Vagina (tissue), 2 donors: ENCODE measurements around the gene TMEM269. TPM values are rescaled to one million over a fixed set of nuclear protein-coding genes. Genes with fewer than 3 reads are reported as not detected.

Source experiments
- DNase-seq, 2 donors: peaks; one replicate each; pipeline ENCODE4 v3.0.0-alpha.2; 2017; ENCODE audit errors: extremely low spot score in 2 of 2
- H3K27ac ChIP-seq: fragments of 200-600 bp; sonication (generic); one replicate; pipeline ENCODE4 v1.5.1; 2019
- H3K27me3 ChIP-seq: fragments of 200-600 bp; sonication (generic); one replicate; pipeline ENCODE4 v1.5.1; 2019
- H3K36me3 ChIP-seq, 2 donors: fragments of 200-600 bp; sonication (generic); one replicate each; pipeline ENCODE4 v1.5.1; 2017 to 2019
- H3K4me1 ChIP-seq: fragments of 200-600 bp; sonication (generic); one replicate; pipeline ENCODE4 v1.5.1; 2019
- H3K4me3 ChIP-seq, 2 donors: fragments of 200-600 bp; sonication (generic); 1 replicate in 1 of 2; 2 replicates in 1 of 2; pipeline ENCODE4 v1.5.1; 2016 to 2019
- H3K9me3 ChIP-seq: fragments of 200-600 bp; sonication (generic); one replicate; pipeline ENCODE4 v1.5.1; 2019
- POLR2A ChIP-seq, 2 donors: fragments of 450-650 bp; IDR thresholded peaks; one replicate each; pipeline ENCODE4 v1.6.1; 2017; ENCODE audit warnings: antibody characterized with exemption in 2 of 2, mild to moderate bottlenecking in 2 of 2, moderate library complexity in 2 of 2
- POLR2AphosphoS5 ChIP-seq, 2 donors: sonication (generic); formaldehyde crosslinking; IDR thresholded peaks; one replicate each; pipeline ENCODE4 v1.9.0; 2017; ENCODE audit warnings: antibody characterized with exemption in 2 of 2, mild to moderate bottlenecking in 2 of 2, low read depth in 1 of 2; ENCODE audit not compliant: insufficient read depth in 1 of 2
- intact Hi-C: fragments of 100-400 bp; cut with DNase I; formaldehyde crosslinking; loops from one replicate; pipeline ENCODE4 v1.15.1; 2023
- total RNA-seq: library from RNA; depleted of rRNA; stranded (reverse); fragments of >200 nt; gene quantifications from one replicate; pipeline ENCODE4 v1.2.3, GENCODE V29; 2016
- TF ChIP-seq, protein P1 (sequence below), 3 experiments: fragments of 450-650 bp in 2 of 3; fragments of 200-600 bp in 1 of 3; sonication (generic) in 1 of 3; IDR thresholded peaks; one replicate each; pipeline ENCODE4 v1.5.1; 2017 to 2019; ENCODE audit warnings: antibody characterized with exemption in 3 of 3, mild to moderate bottlenecking in 2 of 3, moderate library complexity in 2 of 3

Gene TMEM269
- total RNA-seq, 1 donor from 2014 or later = not detected

DNA sequence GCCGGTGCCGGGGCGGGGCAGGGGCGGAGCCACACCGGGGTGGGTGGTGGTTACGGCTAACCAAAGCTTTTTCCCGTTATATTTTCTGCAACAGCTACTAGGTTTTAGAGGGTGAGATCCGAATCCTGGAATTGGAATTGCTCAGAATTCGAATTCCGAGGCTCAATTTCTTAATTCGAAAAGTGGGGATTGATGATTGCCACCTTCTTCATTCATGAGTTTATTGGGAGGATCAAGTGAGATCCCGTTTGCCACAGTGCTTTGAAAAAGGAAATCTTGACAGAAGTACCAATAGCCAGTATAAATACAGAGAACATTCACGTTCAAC lies 32.6 kb downstream of the TMEM269 start:
- no peak for DNase-seq
- Histone ChIP-seq H3K27me3 (no peaks in the 10 kb centered on the region), H3K27ac (peak overlapping the region; percentile 81), H3K4me3 (peak overlapping the region; percentile 56 to 79), H3K9me3 (no peaks in the 10 kb centered on the region), H3K36me3 (peaks cover 0 to 6% of the 10 kb centered on the region in 2 donors), H3K4me1 (peaks cover 31% of the 10 kb centered on the region)
- TF ChIP-seq, protein P1, sequence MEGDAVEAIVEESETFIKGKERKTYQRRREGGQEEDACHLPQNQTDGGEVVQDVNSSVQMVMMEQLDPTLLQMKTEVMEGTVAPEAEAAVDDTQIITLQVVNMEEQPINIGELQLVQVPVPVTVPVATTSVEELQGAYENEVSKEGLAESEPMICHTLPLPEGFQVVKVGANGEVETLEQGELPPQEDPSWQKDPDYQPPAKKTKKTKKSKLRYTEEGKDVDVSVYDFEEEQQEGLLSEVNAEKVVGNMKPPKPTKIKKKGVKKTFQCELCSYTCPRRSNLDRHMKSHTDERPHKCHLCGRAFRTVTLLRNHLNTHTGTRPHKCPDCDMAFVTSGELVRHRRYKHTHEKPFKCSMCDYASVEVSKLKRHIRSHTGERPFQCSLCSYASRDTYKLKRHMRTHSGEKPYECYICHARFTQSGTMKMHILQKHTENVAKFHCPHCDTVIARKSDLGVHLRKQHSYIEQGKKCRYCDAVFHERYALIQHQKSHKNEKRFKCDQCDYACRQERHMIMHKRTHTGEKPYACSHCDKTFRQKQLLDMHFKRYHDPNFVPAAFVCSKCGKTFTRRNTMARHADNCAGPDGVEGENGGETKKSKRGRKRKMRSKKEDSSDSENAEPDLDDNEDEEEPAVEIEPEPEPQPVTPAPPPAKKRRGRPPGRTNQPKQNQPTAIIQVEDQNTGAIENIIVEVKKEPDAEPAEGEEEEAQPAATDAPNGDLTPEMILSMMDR (IDR thresholded peaks at IDR 0.05) = no peak
- intact Hi-C loops = no loop called here

GRCh38 chr1:42817976-42818375 lies 33.2 kb downstream of the TMEM269 start:
- Histone ChIP-seq H3K4me1 (peaks cover 35% of the 10 kb centered on the region), H3K9me3 (no peaks in the 10 kb centered on the region), H3K27me3 (no peaks in the 10 kb centered on the region), H3K27ac (no peak overlapping the region), H3K4me3 (peak overlapping the region; percentile 56 to 79), H3K36me3 (peaks cover 0 to 6% of the 10 kb centered on the region in 2 donors)
- intact Hi-C loops = no loop called here
- TF ChIP-seq, protein P1 (IDR thresholded peaks at IDR 0.05) = no peak
- TF ChIP-seq POLR2AphosphoS5 (IDR thresholded peaks at IDR 0.05; ENCODE audit: insufficient read depth in 1 of 2, low read depth in 1 of 2) (no peak), POLR2A (IDR thresholded peaks at IDR 0.05) (no peak)
- no peak for DNase-seq

- Histone ChIP-seq H3K4me1 (peaks cover 31% of the 10 kb centered on the region), H3K9me3 (no peaks in the 10 kb centered on the region), H3K27ac (no peak overlapping the region), H3K4me3 (no peak overlapping the region), H3K36me3 (no peaks in the 10 kb centered on the region), H3K27me3 (no peaks in the 10 kb centered on the region)
- TF ChIP-seq, protein P1 (IDR thresholded peaks at IDR 0.05) = no peak
- no peak for TF ChIP-seq POLR2AphosphoS5 (IDR thresholded peaks at IDR 0.05; ENCODE audit: insufficient read depth in 1 of 2, low read depth in 1 of 2)
- TF ChIP-seq POLR2A (IDR thresholded peaks at IDR 0.05) = no peak
- DNase-seq = no peak
- intact Hi-C loops = no loop called here
These were observed 36.0 kb downstream of the TMEM269 start for GRCh38 chr1:42820813-42821212.

GRCh38 chr1:42821690-42822089 lies 36.9 kb downstream of the TMEM269 start:
- Histone ChIP-seq H3K27me3 (no peaks in the 10 kb centered on the region), H3K36me3 (no peaks in the 10 kb centered on the region), H3K4me1 (peaks cover 24% of the 10 kb centered on the region), H3K4me3 (no peak overlapping the region), H3K9me3 (no peaks in the 10 kb centered on the region), H3K27ac (no peak overlapping the region)
- no peak for TF ChIP-seq POLR2AphosphoS5 (IDR thresholded peaks at IDR 0.05; ENCODE audit: insufficient read depth in 1 of 2, low read depth in 1 of 2)
- no peak for TF ChIP-seq POLR2A (IDR thresholded peaks at IDR 0.05)
- TF ChIP-seq, protein P1 (IDR thresholded peaks at IDR 0.05) = no peak
- intact Hi-C loops = no loop called here
- no peak for DNase-seq

DNA sequence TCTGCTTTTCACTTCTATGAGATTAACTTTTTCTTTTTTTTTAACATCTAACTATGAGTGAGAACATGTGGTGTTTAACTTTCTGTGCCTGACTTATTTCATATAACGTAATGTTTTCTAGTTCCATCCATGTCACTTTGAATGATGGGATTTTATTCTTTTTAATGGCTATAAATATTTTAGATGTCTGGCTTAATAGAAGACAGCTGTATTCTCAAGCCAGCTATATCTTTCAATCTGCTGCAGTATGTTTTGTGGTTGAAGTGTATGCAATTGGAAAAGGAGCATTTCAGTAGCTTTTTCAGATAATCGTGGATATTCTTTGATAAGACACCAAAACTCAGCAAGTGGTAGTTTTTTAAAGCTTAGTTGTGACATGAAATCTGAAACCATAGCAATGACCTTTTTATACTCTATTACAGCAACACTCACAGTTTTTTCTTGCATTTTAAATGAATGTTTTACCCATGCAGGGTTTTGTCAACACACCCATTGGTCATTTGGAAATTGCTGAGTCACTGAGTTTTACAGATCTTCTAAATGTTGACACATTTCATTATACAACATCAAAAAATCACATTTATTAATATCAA lies 38.1 kb downstream of the TMEM269 start:
- intact Hi-C loops = no loop called here
- no peak for DNase-seq
- Histone ChIP-seq H3K4me1 (peaks cover 20% of the 10 kb centered on the region), H3K9me3 (no peaks in the 10 kb centered on the region), H3K27me3 (no peaks in the 10 kb centered on the region), H3K4me3 (no peak overlapping the region), H3K27ac (no peak overlapping the region), H3K36me3 (no peaks in the 10 kb centered on the region)
- TF ChIP-seq, protein P1 (IDR thresholded peaks at IDR 0.05) = no peak
- TF ChIP-seq POLR2AphosphoS5 (IDR thresholded peaks at IDR 0.05; ENCODE audit: insufficient read depth in 1 of 2, low read depth in 1 of 2) = no peak
- no peak for TF ChIP-seq POLR2A (IDR thresholded peaks at IDR 0.05)
